HEK293 (cell line): ENCODE data around the gene TBX6.

ENCODE experiments used
- CTCF ChIA-PET: fragments of 350-600 bp; formaldehyde crosslinking; extraction: SDS; loops from one replicate; lab custom pipeline; 2021; ENCODE audit warnings: antibody characterized with exemption; lab: Yijun Ruan, JAX
- POLR2A ChIA-PET: fragments of 300-600 bp; formaldehyde crosslinking; extraction: SDS; loops from one replicate; lab custom pipeline; 2020; ENCODE audit warnings: antibody characterized with exemption, inconsistent platforms; lab: Yijun Ruan, JAX
- H3K27ac ChIP-seq: fragments of 200-500 bp; sonication (Bioruptor generic); 2 replicates; pipeline ENCODE4 v1.5.1; 2014; ENCODE audit warnings: low read depth, low read length, control low read depth, inconsistent platforms; ENCODE audit errors: extremely low read depth
- H3K36me3 ChIP-seq, 2 experiments: fragments of 200-500 bp in 1 of 2; sonication (Bioruptor generic) in 1 of 2; 1 replicate in 1 of 2; 2 replicates in 1 of 2; pipeline ENCODE4 v1.5.1; 2014 to 2017; ENCODE audit warnings: inconsistent platforms in 2 of 2, low read length in 2 of 2; ENCODE audit not compliant: control insufficient read depth in 2 of 2, insufficient read depth in 1 of 2
- H3K4me1 ChIP-seq: fragments of 200-500 bp; sonication (Bioruptor generic); 2 replicates; pipeline ENCODE4 v1.5.1; 2014; ENCODE audit warnings: mild to moderate bottlenecking, low read length, inconsistent platforms; ENCODE audit not compliant: control insufficient read depth, insufficient read depth
- H3K4me3 ChIP-seq: 2 replicates; pipeline ENCODE4 v1.5.1; 2011; ENCODE audit warnings: low read depth, mild to moderate bottlenecking, control low read depth, low read length, moderate library complexity
- H3K9me3 ChIP-seq: fragments of 200-500 bp; sonication (Bioruptor generic); 2 replicates; pipeline ENCODE4 v1.5.1; 2014; ENCODE audit warnings: low read depth, low read length, inconsistent platforms; ENCODE audit not compliant: control insufficient read depth, insufficient read depth
- GLIS2 ChIP-seq: fragments of 450-650 bp; formaldehyde crosslinking; IDR thresholded peaks from 2 replicates; pipeline ENCODE4 v1.5.1; 2016; ENCODE audit warnings: missing biosample characterization, missing genetic modification characterization
- KLF1 ChIP-seq: fragments of 450-650 bp; formaldehyde crosslinking; IDR thresholded peaks from 2 replicates; pipeline ENCODE4 v1.5.1; 2016; ENCODE audit warnings: missing biosample characterization, missing genetic modification characterization
- KLF16 ChIP-seq: fragments of 450-650 bp; formaldehyde crosslinking; IDR thresholded peaks from 2 replicates; pipeline ENCODE4 v1.5.1; 2017; ENCODE audit warnings: missing biosample characterization, missing genetic modification characterization
- MYNN ChIP-seq: fragments of 450-650 bp; formaldehyde crosslinking; IDR thresholded peaks from 2 replicates; pipeline ENCODE4 v1.5.1; 2016; ENCODE audit warnings: missing biosample characterization, missing genetic modification characterization, borderline replicate concordance
- OSR2 ChIP-seq: fragments of 450-650 bp; formaldehyde crosslinking; IDR thresholded peaks from 2 replicates; pipeline ENCODE4 v1.5.1; 2016; ENCODE audit warnings: missing biosample characterization, missing genetic modification characterization
- TRIM28 ChIP-seq: IDR thresholded peaks from 2 replicates; pipeline ENCODE4 v1.6.1; 2011; ENCODE audit warnings: low read length, control low read depth, borderline replicate concordance
- WT1 ChIP-seq: fragments of 450-650 bp; formaldehyde crosslinking; IDR thresholded peaks from 2 replicates; pipeline ENCODE4 v1.5.1; 2016; ENCODE audit warnings: missing biosample characterization, missing genetic modification characterization
- ZBTB17 ChIP-seq: fragments of 450-650 bp; formaldehyde crosslinking; IDR thresholded peaks from 2 replicates; pipeline ENCODE4 v1.5.1; 2016; ENCODE audit warnings: missing biosample characterization, missing genetic modification characterization
- ZIC2 ChIP-seq: fragments of 450-650 bp; formaldehyde crosslinking; IDR thresholded peaks from 2 replicates; pipeline ENCODE4 v1.5.1; 2016; ENCODE audit warnings: missing biosample characterization, missing genetic modification characterization
- ZNF133 ChIP-seq: fragments of 450-650 bp; formaldehyde crosslinking; IDR thresholded peaks from 2 replicates; pipeline ENCODE4 v1.5.1; 2016; ENCODE audit warnings: missing biosample characterization, missing genetic modification characterization
- ZNF16 ChIP-seq: fragments of 450-650 bp; formaldehyde crosslinking; IDR thresholded peaks from 2 replicates; pipeline ENCODE4 v1.5.1; 2016; ENCODE audit warnings: low read depth, missing biosample characterization, missing genetic modification characterization
- ZNF184 ChIP-seq: fragments of 450-650 bp; IDR thresholded peaks from 2 replicates; pipeline ENCODE4 v1.5.1; 2018; ENCODE audit warnings: missing biosample characterization, mild to moderate bottlenecking, missing genetic modification characterization
- ZNF2 ChIP-seq: fragments of 450-650 bp; formaldehyde crosslinking; IDR thresholded peaks from 2 replicates; pipeline ENCODE4 v1.5.1; 2016; ENCODE audit warnings: missing biosample characterization, missing genetic modification characterization
- ZNF366 ChIP-seq: fragments of 450-650 bp; formaldehyde crosslinking; conservative IDR thresholded peaks from 2 replicates; pipeline ENCODE4 v1.5.1; 2016; ENCODE audit warnings: missing biosample characterization, missing genetic modification characterization
- ZNF37A ChIP-seq: fragments of 450-650 bp; IDR thresholded peaks from 2 replicates; pipeline ENCODE4 v1.5.1; 2018; ENCODE audit warnings: missing biosample characterization, missing genetic modification characterization
- ZNF416 ChIP-seq: fragments of 450-650 bp; formaldehyde crosslinking; IDR thresholded peaks from 2 replicates; pipeline ENCODE4 v1.5.1; 2016; ENCODE audit warnings: missing biosample characterization, missing genetic modification characterization
- ZNF423 ChIP-seq: fragments of 450-650 bp; formaldehyde crosslinking; IDR thresholded peaks from 2 replicates; pipeline ENCODE4 v1.5.1; 2016; ENCODE audit warnings: missing biosample characterization, missing genetic modification characterization
- ZNF513 ChIP-seq: fragments of 450-650 bp; IDR thresholded peaks from 2 replicates; pipeline ENCODE4 v1.5.1; 2018; ENCODE audit warnings: missing biosample characterization, missing genetic modification characterization
- ZNF600 ChIP-seq: fragments of 450-650 bp; formaldehyde crosslinking; IDR thresholded peaks from 2 replicates; pipeline ENCODE4 v1.5.1; 2016; ENCODE audit warnings: missing biosample characterization, missing genetic modification characterization
- ZNF792 ChIP-seq: fragments of 450-650 bp; formaldehyde crosslinking; IDR thresholded peaks from 2 replicates; pipeline ENCODE4 v1.5.1; 2016; ENCODE audit warnings: missing biosample characterization, missing genetic modification characterization
- TF ChIP-seq, protein P1 (sequence below): fragments of 450-650 bp; formaldehyde crosslinking; IDR thresholded peaks from 2 replicates; pipeline ENCODE4 v1.5.1; 2016; ENCODE audit warnings: missing biosample characterization, missing genetic modification characterization
- TF ChIP-seq, protein P2 (sequence below): fragments of 450-650 bp; formaldehyde crosslinking; IDR thresholded peaks from 2 replicates; pipeline ENCODE4 v1.5.1; 2017; ENCODE audit warnings: missing biosample characterization, missing genetic modification characterization
- TF ChIP-seq, protein P3 (sequence below): fragments of 450-650 bp; formaldehyde crosslinking; IDR thresholded peaks from 2 replicates; pipeline ENCODE4 v1.5.1; 2017; ENCODE audit warnings: missing biosample characterization, missing genetic modification characterization
- TF ChIP-seq, protein P4 (sequence below): fragments of 450-650 bp; formaldehyde crosslinking; IDR thresholded peaks from 2 replicates; pipeline ENCODE4 v1.5.1; 2017; ENCODE audit warnings: missing biosample characterization, missing genetic modification characterization

Gene TBX6

DNA sequence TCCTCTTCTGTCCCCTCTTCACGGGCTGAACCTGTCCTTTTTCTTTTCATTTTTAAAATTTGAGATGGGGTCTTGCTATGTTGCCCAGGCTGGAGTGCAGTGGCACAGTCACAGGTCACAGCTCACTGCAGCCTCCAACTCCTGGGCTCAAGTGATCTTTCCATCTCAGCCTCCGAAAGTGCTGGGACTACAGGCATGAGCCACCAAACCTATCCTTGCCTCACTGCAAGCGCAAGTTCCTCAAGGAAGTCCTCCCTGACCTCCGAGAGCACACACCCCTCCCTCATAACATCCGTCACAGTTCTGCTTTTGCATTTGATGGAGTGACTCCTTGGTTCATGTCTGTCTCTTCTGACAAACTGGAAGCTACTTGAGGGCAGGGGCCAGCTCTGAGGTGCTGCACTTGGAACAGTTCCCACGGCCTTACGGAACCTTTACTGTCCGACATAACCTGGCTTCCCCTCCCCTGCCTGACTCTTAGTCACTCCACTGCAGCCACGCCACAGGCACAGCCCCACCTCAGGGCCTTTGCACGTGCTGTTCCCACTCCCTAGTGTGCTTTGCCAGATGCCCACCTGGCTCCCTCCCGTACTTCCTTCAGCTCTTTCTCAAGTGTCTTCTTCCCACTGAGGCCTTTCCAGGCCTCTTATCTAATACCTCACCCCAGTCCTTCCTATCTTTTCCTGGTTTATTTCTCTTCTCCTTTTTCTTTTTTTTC, 4.4 kb downstream of the TBX6 start (continued):
- TF ChIP-seq, protein P1, sequence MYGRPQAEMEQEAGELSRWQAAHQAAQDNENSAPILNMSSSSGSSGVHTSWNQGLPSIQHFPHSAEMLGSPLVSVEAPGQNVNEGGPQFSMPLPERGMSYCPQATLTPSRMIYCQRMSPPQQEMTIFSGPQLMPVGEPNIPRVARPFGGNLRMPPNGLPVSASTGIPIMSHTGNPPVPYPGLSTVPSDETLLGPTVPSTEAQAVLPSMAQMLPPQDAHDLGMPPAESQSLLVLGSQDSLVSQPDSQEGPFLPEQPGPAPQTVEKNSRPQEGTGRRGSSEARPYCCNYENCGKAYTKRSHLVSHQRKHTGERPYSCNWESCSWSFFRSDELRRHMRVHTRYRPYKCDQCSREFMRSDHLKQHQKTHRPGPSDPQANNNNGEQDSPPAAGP (tag by site-specific recombination), result peak; percentile 25; the same call in 1 of the 2 replicates
- TF ChIP-seq ZNF37A, result no peak
- TF ChIP-seq ZNF792 (tag by site-specific recombination), result no peak
- no peak for TF ChIP-seq ZBTB17
- no peak for TF ChIP-seq WT1 (tag by site-specific recombination)
- no peak for TF ChIP-seq ZNF2
- TF ChIP-seq, protein P2, sequence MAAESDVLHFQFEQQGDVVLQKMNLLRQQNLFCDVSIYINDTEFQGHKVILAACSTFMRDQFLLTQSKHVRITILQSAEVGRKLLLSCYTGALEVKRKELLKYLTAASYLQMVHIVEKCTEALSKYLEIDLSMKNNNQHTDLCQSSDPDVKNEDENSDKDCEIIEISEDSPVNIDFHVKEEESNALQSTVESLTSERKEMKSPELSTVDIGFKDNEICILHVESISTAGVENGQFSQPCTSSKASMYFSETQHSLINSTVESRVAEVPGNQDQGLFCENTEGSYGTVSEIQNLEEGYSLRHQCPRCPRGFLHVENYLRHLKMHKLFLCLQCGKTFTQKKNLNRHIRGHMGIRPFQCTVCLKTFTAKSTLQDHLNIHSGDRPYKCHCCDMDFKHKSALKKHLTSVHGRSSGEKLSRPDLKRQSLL, result no peak
- no peak for TF ChIP-seq KLF1
- TF ChIP-seq ZNF133, result no peak
- TF ChIP-seq ZNF184 (tag by site-specific recombination), result no peak
- TF ChIP-seq OSR2, result no peak
- TF ChIP-seq ZNF16 (tag by site-specific recombination), result no peak
- TF ChIP-seq, protein P3, sequence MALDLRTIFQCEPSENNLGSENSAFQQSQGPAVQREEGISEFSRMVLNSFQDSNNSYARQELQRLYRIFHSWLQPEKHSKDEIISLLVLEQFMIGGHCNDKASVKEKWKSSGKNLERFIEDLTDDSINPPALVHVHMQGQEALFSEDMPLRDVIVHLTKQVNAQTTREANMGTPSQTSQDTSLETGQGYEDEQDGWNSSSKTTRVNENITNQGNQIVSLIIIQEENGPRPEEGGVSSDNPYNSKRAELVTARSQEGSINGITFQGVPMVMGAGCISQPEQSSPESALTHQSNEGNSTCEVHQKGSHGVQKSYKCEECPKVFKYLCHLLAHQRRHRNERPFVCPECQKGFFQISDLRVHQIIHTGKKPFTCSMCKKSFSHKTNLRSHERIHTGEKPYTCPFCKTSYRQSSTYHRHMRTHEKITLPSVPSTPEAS, result no peak
- TF ChIP-seq TRIM28, result peak; percentile 47; the same call in 1 of the 2 replicates

GRCh38 chr16:30086291-30087140, 5.2 kb downstream of the TBX6 start:
- Histone ChIP-seq H3K4me3 (no peak overlapping the region), H3K9me3 (no peaks in the 10 kb centered on the region), H3K4me1 (no peaks in the 10 kb centered on the region), H3K36me3 (peaks cover 4 to 53% of the 10 kb centered on the region in 2 experiments; a peak in 2 of 3 replicates), H3K27ac (no peak overlapping the region)
- TF ChIP-seq KLF16 (tag by site-specific recombination) (no peak), ZNF600 (peak; percentile 42; the same call in 1 of the 2 replicates), ZIC2 (tag by site-specific recombination) (peak; percentile 33; the same call in 1 of the 2 replicates), ZNF416 (tag by site-specific recombination) (no peak), MYNN (tag by site-specific recombination) (no peak), GLIS2 (peak; percentile 22; the same call in 1 of the 2 replicates), KLF1 (peak; percentile 96), ZNF366 (tag by site-specific recombination) (no peak), ZNF513 (tag by site-specific recombination) (peak; percentile 81), ZNF423 (tag by site-specific recombination) (no peak)
- TF ChIP-seq, protein P4, sequence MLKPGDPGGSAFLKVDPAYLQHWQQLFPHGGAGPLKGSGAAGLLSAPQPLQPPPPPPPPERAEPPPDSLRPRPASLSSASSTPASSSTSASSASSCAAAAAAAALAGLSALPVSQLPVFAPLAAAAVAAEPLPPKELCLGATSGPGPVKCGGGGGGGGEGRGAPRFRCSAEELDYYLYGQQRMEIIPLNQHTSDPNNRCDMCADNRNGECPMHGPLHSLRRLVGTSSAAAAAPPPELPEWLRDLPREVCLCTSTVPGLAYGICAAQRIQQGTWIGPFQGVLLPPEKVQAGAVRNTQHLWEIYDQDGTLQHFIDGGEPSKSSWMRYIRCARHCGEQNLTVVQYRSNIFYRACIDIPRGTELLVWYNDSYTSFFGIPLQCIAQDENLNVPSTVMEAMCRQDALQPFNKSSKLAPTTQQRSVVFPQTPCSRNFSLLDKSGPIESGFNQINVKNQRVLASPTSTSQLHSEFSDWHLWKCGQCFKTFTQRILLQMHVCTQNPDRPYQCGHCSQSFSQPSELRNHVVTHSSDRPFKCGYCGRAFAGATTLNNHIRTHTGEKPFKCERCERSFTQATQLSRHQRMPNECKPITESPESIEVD (tag by site-specific recombination), result no peak
- ChIA-PET POLR2A (interaction anchor here (1.0 to 2.9 kb wide), 3 partner anchors 10 to 331 kb away, joined by 3 to 13 read pairs (median 4); partner anchors contain the start of gene ALDOA), CTCF (interaction anchor here (0.6 kb wide), 1 partner anchor 38 kb away, joined by 3 read pairs; no protein-coding TSS in a partner anchor)
